ENCODE data around the gene FFAR2.

FFAR2 gene

DNA sequence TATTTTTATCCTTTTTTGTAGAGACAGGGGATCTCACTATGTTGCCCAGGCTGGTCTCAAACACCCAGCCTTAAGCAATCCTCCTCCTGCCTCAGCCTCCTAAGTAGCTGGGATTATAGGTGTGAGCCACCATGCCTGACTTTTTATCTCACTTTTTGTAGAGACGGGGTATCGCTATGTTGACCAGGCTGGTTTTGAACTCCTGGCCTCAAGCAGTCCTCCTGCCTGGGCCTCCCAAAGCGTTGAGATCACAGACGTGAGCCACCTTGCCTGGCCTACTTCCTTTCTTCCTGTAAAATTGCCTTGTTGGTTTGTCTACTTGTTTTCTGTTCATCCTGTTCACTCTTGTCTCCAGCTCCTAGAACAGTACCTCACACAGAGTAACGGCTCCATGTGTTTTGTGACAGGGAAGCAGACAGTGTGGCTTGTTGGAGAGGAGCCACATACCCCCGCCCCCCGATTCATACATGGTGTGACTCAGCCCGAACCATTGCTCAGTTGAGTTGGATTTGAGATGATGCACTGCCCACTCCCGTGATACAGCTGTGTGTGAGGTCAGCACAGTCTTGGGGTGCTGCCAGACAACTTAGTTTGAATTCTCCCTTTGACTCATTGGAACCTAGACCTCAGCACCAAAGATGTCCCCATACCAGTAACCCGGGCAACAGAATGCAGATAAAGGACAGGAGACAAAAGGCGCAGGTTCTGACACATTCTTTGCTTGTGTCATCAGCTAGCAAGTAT lies 43.0 kb upstream of the FFAR2 start:
- peak; percentile 93 to 97 for DNase-seq (ENCODE audit: low read depth in 2 of 2)
- TF ChIP-seq, protein P1, sequence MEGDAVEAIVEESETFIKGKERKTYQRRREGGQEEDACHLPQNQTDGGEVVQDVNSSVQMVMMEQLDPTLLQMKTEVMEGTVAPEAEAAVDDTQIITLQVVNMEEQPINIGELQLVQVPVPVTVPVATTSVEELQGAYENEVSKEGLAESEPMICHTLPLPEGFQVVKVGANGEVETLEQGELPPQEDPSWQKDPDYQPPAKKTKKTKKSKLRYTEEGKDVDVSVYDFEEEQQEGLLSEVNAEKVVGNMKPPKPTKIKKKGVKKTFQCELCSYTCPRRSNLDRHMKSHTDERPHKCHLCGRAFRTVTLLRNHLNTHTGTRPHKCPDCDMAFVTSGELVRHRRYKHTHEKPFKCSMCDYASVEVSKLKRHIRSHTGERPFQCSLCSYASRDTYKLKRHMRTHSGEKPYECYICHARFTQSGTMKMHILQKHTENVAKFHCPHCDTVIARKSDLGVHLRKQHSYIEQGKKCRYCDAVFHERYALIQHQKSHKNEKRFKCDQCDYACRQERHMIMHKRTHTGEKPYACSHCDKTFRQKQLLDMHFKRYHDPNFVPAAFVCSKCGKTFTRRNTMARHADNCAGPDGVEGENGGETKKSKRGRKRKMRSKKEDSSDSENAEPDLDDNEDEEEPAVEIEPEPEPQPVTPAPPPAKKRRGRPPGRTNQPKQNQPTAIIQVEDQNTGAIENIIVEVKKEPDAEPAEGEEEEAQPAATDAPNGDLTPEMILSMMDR (IDR thresholded peaks at IDR 0.05; ENCODE audit: low read depth, low read length) = no peak
- H3K4me3 ChIP-seq (replicated peaks in 1 of 2; ENCODE audit: low read depth in 2 of 2, low read length in 2 of 2) = no peak overlapping the region

DNA sequence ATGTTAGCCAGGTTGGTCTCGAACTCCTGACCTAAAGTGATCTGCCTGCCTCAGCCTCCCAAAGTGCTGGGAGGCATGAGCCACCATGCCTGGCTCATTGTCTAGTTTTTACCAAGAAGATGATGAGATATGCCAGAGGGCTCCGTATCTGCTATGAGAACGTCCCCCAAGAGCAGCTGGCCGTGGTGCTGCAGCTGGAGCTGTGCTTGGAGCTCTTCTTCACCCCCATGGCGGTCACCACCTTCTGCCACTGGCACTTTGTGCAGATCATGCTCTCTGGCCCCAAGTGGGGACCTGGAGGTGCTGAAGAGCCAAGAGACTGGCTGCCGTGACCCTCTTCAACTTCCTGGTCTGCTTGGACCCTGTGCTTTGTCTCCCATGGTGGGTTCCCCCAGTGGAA lies 40.4 kb upstream of the FFAR2 start:
- no peak overlapping the region for H3K4me3 ChIP-seq (replicated peaks in 1 of 2; ENCODE audit: low read depth in 2 of 2, low read length in 2 of 2)
- no peak for DNase-seq (ENCODE audit: low read depth in 2 of 2)
- TF ChIP-seq, protein P1 (IDR thresholded peaks at IDR 0.05; ENCODE audit: low read depth, low read length) = no peak

DNA sequence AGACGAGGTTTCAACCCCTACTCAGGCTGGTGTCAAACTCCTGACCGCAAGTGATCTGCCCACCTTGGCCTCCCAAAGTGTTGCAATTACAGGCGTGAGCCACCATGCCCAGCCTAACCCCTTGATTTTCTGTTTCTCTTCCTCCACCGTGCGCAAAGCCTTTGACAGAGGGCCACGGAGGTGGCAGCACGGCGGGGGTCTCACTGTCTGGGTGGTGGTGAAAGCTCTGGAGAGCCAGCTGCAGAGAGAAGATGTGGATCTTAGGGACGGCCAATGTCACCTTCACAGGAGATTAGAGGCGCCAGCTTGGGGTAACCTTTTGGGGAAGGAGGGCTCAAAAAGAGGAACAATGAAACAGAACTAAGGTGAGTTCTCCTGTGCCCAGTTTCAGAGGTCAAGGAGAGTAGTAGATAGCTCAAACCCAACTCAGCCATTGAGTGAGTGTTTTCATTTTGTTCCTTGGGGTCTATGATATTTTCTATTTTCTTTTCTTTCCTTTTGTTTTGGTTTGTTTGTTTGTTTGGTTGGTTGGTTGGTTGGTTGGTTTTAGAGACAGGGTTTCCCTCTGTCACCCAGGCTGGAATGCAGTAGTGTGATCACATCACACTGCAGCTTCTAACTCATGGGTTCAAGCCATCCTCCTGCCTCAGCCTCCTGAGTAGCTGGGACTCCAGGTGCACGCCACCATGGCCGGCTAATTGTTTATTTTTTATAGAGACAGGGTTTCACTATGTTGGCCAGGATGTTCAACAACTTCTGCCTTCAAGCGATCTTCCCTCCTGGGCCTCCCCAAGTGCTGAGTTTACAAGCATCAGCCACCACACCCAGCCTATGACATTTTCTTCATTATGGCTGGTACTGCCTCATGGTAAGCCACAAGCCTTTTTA lies 39.5 kb upstream of the FFAR2 start:
- no peak for DNase-seq (ENCODE audit: low read depth in 2 of 2)
- TF ChIP-seq, protein P1 (IDR thresholded peaks at IDR 0.05; ENCODE audit: low read depth, low read length) = no peak
- no peak overlapping the region for H3K4me3 ChIP-seq (replicated peaks in 1 of 2; ENCODE audit: low read depth in 2 of 2, low read length in 2 of 2)

DNA sequence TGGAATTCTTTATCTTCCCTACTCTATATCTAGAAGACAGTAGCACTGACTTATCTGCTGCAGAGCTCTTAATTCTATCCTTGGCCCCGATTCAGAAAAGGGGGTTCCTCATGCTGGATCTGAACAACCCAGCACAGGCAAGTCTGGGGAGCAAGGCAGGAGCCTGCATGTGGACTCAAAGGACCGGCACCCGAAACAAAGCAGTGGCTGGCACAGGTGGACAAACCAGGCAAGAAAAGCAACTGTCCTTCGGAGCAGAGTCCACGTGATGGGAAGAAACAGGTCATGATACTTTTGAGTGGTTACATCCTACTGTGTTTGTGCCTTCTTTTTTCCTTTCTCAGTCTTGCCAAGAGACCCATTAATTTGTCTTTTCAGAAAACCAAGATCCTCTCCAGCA lies 38.9 kb upstream of the FFAR2 start:
- DNase-seq (ENCODE audit: low read depth in 2 of 2) = no peak
- H3K4me3 ChIP-seq (replicated peaks in 1 of 2; ENCODE audit: low read depth in 2 of 2, low read length in 2 of 2) = no peak overlapping the region
- TF ChIP-seq, protein P1 (IDR thresholded peaks at IDR 0.05; ENCODE audit: low read depth, low read length) = no peak

DNA sequence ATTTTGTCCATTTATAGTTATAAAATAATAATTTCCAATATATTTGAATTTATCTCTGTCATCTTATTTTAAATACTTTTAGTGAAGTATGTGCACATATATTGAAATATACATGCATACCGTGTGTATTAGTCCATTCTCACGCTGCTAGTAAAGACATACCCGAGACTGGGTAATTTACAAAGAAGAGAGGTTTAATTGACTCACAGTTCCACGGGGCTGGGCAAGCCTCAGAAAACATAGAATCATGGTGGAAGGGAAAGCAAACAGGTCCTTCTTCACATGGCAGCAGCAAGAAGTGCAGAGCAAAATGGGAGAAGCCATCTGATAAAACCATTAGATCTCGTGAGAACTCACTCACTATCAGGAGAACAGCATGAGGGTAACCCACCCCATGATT lies 37.6 kb upstream of the FFAR2 start:
- TF ChIP-seq, protein P1 (IDR thresholded peaks at IDR 0.05; ENCODE audit: low read depth, low read length) = no peak
- no peak overlapping the region for H3K4me3 ChIP-seq (replicated peaks in 1 of 2; ENCODE audit: low read depth in 2 of 2, low read length in 2 of 2)
- no peak for DNase-seq (ENCODE audit: low read depth in 2 of 2)

DNA sequence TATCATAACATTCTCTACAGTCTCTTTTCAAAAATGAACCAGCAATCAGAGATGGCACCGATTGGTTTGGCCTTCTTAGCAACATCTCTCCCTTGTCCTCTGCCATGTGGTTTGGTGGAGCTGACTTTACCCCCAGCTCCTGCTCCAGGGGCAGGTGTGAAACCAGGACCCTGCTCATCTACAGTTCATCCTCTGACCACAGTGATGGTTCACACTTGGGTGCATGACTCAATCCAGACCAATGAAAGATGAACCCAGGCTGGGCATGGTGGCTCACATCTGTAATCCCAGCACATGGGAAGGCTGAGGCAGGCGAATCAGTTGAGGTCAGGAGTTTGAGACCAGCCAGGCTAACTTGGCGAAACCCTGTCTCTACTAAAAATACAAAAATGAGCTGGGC lies 33.6 kb upstream of the FFAR2 start:
- no peak overlapping the region for H3K4me3 ChIP-seq (replicated peaks in 1 of 2; ENCODE audit: low read depth in 2 of 2, low read length in 2 of 2)
- TF ChIP-seq, protein P1 (IDR thresholded peaks at IDR 0.05; ENCODE audit: low read depth, low read length) = no peak
- no peak for DNase-seq (ENCODE audit: low read depth in 2 of 2)

All from cardiac fibroblast (primary cell).